HepG2 (cell line): ENCODE measurements around the gene TSKU. TPM values are rescaled to one million over a fixed set of nuclear protein-coding genes. Genes with fewer than 3 reads are reported as not detected.

ENCODE experiments used
- ADNP ChIP-seq: sonication (generic); formaldehyde crosslinking; IDR thresholded peaks from 2 replicates; pipeline ENCODE4 v1.4.0; 2020; ENCODE audit warnings: missing genetic modification reagents
- CREB3 ChIP-seq: sonication (generic); formaldehyde crosslinking; IDR thresholded peaks from 2 replicates; pipeline ENCODE4 v1.5.0; 2020; ENCODE audit warnings: missing genetic modification reagents
- CREM ChIP-seq, 2 experiments: sonication (generic) in 1 of 2; formaldehyde crosslinking in 1 of 2; IDR thresholded peaks; 2 replicates each; pipeline versions ENCODE4 v1.4.0 to v1.6.1; 2016 to 2020; ENCODE audit warnings: antibody characterized with exemption in 1 of 2, mild to moderate bottlenecking in 1 of 2, missing genetic modification reagents in 1 of 2
- ETV5 ChIP-seq: IDR thresholded peaks from 2 replicates; pipeline ENCODE4 v1.6.1; 2018; ENCODE audit warnings: missing biosample characterization, missing genetic modification reagents, inconsistent platforms, borderline replicate concordance
- KMT2A ChIP-seq: sonication (generic); formaldehyde crosslinking; IDR thresholded peaks from 2 replicates; pipeline ENCODE4 v1.4.0; 2020; ENCODE audit warnings: missing genetic modification reagents
- SOX6 ChIP-seq, 2 experiments: fragments of 450-650 bp in 1 of 2; sonication (generic) in 1 of 2; formaldehyde crosslinking in 1 of 2; IDR thresholded peaks; 2 replicates each; pipeline versions ENCODE4 v1.4.0 to v1.6.1; 2017 to 2020; ENCODE audit warnings: antibody characterized with exemption in 1 of 2, mild to moderate bottlenecking in 1 of 2, missing genetic modification reagents in 1 of 2
- ZMYM2 ChIP-seq: sonication (generic); formaldehyde crosslinking; IDR thresholded peaks from 2 replicates; pipeline ENCODE4 v1.8.0; 2022; ENCODE audit warnings: mild to moderate bottlenecking, missing genetic modification reagents
- ZNF264 ChIP-seq: sonication (generic); formaldehyde crosslinking; IDR thresholded peaks from 2 replicates; pipeline ENCODE4 v1.4.0; 2020; ENCODE audit warnings: missing genetic modification reagents
- ZNF281 ChIP-seq: sonication (generic); formaldehyde crosslinking; IDR thresholded peaks from 2 replicates; pipeline ENCODE4 v1.4.0; 2020; ENCODE audit warnings: missing genetic modification reagents, borderline replicate concordance
- ZNF430 ChIP-seq: sonication (generic); formaldehyde crosslinking; IDR thresholded peaks from 2 replicates; pipeline ENCODE4 v1.9.0; 2021; ENCODE audit warnings: mild to moderate bottlenecking, missing genetic modification reagents
- ZNF556 ChIP-seq: sonication (generic); formaldehyde crosslinking; IDR thresholded peaks from 2 replicates; pipeline ENCODE4 v1.4.0; 2020; ENCODE audit warnings: mild to moderate bottlenecking, missing genetic modification reagents, borderline replicate concordance
- ZNF580 ChIP-seq: IDR thresholded peaks from 2 replicates; pipeline ENCODE4 v1.6.1; 2016; ENCODE audit warnings: low read depth, borderline replicate concordance
- ZNF710 ChIP-seq: sonication (generic); formaldehyde crosslinking; IDR thresholded peaks from 2 replicates; pipeline ENCODE4 v1.5.0; 2020; ENCODE audit warnings: mild to moderate bottlenecking, missing genetic modification reagents, borderline replicate concordance
- polyA plus RNA-seq, 8 experiments: library from polyadenylated mRNA; depleted of rRNA in 3 of 8; stranded (reverse) in 7 of 8; unstranded in 1 of 8; fragments of >200 nt; fragmentation: Illumina TruSeq in 4 of 8; extraction: Trizol in 4 of 8; gene quantifications; 2 replicates each; pipeline versions ENCODE4 v1.2.1 to v1.2.3, GENCODE V29; 2011 to 2016; ENCODE audit warnings: low read depth in 4 of 8, missing spikeins in 1 of 8, mixed read lengths in 1 of 8; ENCODE audit not compliant: insufficient read depth in 1 of 8
- total RNA-seq, 5 experiments: library from RNA; depleted of rRNA; stranded (reverse); fragments of >200 nt; fragmentation: Illumina TruSeq; extraction: Trizol; gene quantifications; 2 replicates each; pipeline ENCODE4 v1.2.3, GENCODE V29; 2016; ENCODE audit warnings: low read depth in 1 of 5
- TF ChIP-seq, protein P1 (sequence below): sonication (generic); formaldehyde crosslinking; IDR thresholded peaks from 2 replicates; pipeline ENCODE4 v1.4.0; 2020; ENCODE audit warnings: missing genetic modification reagents
- TF ChIP-seq, protein P2 (sequence below): sonication (generic); formaldehyde crosslinking; IDR thresholded peaks from 2 replicates; pipeline ENCODE4 v1.4.0; 2020; ENCODE audit warnings: missing genetic modification reagents

The TSKU gene
- total and polyA plus RNA-seq, 2 of the 13 experiments (the other 11 are each of a cell fraction or from before 2014, with no cell fraction given): 20.3 to 21.4 TPM

GRCh38 chr11:76781046-76781801 lies 1.9 kb upstream of the TSKU start (continued):
- TF ChIP-seq, protein P1, sequence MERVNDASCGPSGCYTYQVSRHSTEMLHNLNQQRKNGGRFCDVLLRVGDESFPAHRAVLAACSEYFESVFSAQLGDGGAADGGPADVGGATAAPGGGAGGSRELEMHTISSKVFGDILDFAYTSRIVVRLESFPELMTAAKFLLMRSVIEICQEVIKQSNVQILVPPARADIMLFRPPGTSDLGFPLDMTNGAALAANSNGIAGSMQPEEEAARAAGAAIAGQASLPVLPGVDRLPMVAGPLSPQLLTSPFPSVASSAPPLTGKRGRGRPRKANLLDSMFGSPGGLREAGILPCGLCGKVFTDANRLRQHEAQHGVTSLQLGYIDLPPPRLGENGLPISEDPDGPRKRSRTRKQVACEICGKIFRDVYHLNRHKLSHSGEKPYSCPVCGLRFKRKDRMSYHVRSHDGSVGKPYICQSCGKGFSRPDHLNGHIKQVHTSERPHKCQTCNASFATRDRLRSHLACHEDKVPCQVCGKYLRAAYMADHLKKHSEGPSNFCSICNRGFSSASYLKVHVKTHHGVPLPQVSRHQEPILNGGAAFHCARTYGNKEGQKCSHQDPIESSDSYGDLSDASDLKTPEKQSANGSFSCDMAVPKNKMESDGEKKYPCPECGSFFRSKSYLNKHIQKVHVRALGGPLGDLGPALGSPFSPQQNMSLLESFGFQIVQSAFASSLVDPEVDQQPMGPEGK (CRISPR knock-in tag): peak; percentile 91
- peak; percentile 49 for TF ChIP-seq ETV5 (CRISPR knock-in tag)
- TF ChIP-seq ZNF281 (CRISPR knock-in tag): 0 out of 2 replicates have a peak, but pooled peaks have one; percentile 0
- peak; percentile 58; the same call in 1 of the 2 replicates for TF ChIP-seq ZNF264 (CRISPR knock-in tag)
- peak; percentile 42; the same call in 1 of the 2 replicates for TF ChIP-seq CREM (IDR thresholded peaks at IDR 0.05)
- no peak for TF ChIP-seq CREM (CRISPR knock-in tag; IDR thresholded peaks at IDR 0.05)
- 0 out of 2 replicates have a peak, but pooled peaks have one; percentile 49 for TF ChIP-seq ADNP (CRISPR knock-in tag)
- no peak for TF ChIP-seq ZNF580 (CRISPR knock-in tag)
- peak; percentile 53; the same call in 1 of the 2 replicates for TF ChIP-seq KMT2A
- TF ChIP-seq ZNF430 (CRISPR knock-in tag): peak; percentile 82
- no peak for TF ChIP-seq CREB3 (CRISPR knock-in tag)
- peak; percentile 18; the same call in 1 of the 2 replicates for TF ChIP-seq ZNF710 (CRISPR knock-in tag)
- TF ChIP-seq, protein P2, sequence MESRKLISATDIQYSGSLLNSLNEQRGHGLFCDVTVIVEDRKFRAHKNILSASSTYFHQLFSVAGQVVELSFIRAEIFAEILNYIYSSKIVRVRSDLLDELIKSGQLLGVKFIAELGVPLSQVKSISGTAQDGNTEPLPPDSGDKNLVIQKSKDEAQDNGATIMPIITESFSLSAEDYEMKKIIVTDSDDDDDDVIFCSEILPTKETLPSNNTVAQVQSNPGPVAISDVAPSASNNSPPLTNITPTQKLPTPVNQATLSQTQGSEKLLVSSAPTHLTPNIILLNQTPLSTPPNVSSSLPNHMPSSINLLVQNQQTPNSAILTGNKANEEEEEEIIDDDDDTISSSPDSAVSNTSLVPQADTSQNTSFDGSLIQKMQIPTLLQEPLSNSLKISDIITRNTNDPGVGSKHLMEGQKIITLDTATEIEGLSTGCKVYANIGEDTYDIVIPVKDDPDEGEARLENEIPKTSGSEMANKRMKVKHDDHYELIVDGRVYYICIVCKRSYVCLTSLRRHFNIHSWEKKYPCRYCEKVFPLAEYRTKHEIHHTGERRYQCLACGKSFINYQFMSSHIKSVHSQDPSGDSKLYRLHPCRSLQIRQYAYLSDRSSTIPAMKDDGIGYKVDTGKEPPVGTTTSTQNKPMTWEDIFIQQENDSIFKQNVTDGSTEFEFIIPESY (CRISPR knock-in tag): 0 out of 2 replicates have a peak, but pooled peaks have one; percentile 7
- no peak for TF ChIP-seq SOX6 (IDR thresholded peaks at IDR 0.05)
- TF ChIP-seq SOX6 (CRISPR knock-in tag; IDR thresholded peaks at IDR 0.05): peak; percentile 68
- TF ChIP-seq ZNF556 (CRISPR knock-in tag): peak; percentile 48; the same call in 1 of the 2 replicates
- 0 out of 2 replicates have a peak, but pooled peaks have one; percentile 37 for TF ChIP-seq ZMYM2 (CRISPR knock-in tag)
